Activated CD4-positive, alpha-beta T cell treated with anti-CD3 and anti-CD28 coated beads, Interleukin-10, Interleukin-2, amounts not matched to agents 100 ng/mL and 50 ng/mL, durations not matched to agents 16 hours and 8 hours (primary cell): ENCODE measurements around the gene SUGP2.

Source experiments
- DNase-seq: peaks from one replicate; pipeline ENCODE4 v3.0.0-alpha.2; 2020

SUGP2 gene

GRCh38 chr19:18948075-18948975 is 85.0 kb downstream of the SUGP2 start:
- no peak for DNase-seq

- DNase-seq: no peak
Measured at GRCh38 chr19:18946918-18947317, 86.4 kb downstream of the SUGP2 start.

DNA sequence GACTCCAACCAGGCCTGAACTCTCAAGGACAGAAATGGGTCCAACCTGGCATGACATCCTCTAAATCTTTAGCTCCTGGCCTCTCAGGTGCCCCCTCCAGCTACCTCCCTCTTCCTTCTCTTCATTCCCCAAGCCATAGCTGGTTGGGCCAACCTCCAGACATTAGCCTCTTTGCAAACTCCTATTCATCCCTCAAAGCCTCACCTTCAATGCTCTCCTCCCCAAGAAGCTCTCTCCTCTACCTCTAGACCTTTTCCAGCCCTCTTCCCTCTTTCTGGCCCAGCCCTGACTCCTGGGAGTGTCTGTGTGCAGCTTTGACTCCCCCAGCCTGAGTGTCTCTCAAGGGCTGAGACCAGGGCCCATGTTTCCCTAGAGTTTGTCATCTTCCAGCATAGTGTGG is 87.0 kb downstream of the SUGP2 start:
- DNase-seq: no peak

- no peak for DNase-seq
Measured at GRCh38 chr19:18945297-18945696, 88.0 kb downstream of the SUGP2 start.

DNA sequence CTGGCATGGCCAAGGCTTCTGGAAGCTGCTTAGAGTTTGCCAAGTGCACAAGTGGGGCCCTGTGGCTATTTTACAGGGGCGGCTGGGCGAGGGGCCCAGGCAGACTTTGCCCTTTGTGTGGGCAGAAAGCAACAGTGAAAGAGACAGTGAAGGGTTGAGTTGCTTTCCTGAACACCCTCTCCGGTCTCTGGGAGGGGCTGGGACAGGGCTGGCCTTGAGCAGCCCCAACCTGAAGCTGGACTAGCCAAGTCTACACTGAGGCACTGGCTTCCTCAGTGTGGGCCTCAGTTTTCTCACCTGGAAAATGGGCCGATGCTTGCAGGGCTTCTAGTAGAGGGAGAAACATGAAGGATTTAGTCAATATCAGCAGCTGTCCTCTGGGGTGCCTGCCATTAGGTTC is 89.9 kb downstream of the SUGP2 start:
- no peak for DNase-seq

DNA sequence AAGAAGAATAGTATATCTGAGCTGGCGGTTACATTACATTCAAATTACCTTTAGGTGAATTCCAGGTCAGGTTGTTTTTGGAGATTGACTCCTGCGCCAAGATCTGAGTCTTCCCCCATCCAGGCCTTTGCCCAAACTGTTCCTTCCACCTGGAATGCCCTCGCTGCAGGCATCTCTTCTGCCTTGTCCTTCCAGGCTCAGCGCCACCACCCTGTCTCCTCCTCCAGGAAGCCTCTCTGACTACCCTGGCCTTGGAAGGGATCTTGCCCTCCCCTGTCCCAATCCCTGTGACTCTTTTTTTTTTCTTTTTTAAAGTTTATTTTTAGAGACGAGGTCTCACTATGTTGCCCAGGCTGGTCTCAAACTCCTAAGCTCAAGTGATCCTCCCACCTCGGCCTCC is 90.6 kb downstream of the SUGP2 start:
- DNase-seq: no peak

GRCh38 chr19:18941628-18942354 is 91.5 kb downstream of the SUGP2 start:
- no peak for DNase-seq
